Psoas muscle (tissue), 8 donors: Measurements from ENCODE around the gene SGCD. TPM values are rescaled to one million over a fixed set of nuclear protein-coding genes. Genes with fewer than 3 reads are reported as not detected.

Experiments
- ATAC-seq, 4 donors: fragments of 200-7000 bp; cut with Tn5 transposase; one replicate each; pipeline ENCODE4 v1.9.1; 2020; ENCODE audit warnings: moderate library complexity in 3 of 4, mild to moderate bottlenecking in 2 of 4
- DNase-seq, 2 donors: peaks; one replicate each; pipeline ENCODE4 v3.0.0-alpha.2; 2020
- H3K27ac ChIP-seq: fragments of 200-600 bp; one replicate; pipeline ENCODE4 v1.8.0; 2022
- H3K27me3 ChIP-seq, 3 donors: fragments of 200-600 bp in 1 of 3; one replicate each; pipeline versions ENCODE4 v1.6.1 to v1.8.0; 2013 to 2022; ENCODE audit warnings: low read length in 2 of 3, mild to moderate bottlenecking in 2 of 3, moderate library complexity in 1 of 3; ENCODE audit not compliant: insufficient read depth in 3 of 3
- H3K36me3 ChIP-seq, 2 donors: fragments of 200-600 bp in 1 of 2; one replicate each; pipeline versions ENCODE4 v1.6.1 to v1.8.0; 2013 to 2022; ENCODE audit warnings: low read depth in 1 of 2, mild to moderate bottlenecking in 1 of 2, moderate library complexity in 1 of 2; ENCODE audit not compliant: insufficient read depth in 1 of 2
- H3K4me1 ChIP-seq: fragments of 200-600 bp; one replicate; pipeline ENCODE4 v1.8.0; 2022
- H3K4me3 ChIP-seq: fragments of 200-600 bp; one replicate; pipeline ENCODE4 v1.8.0; 2022; ENCODE audit warnings: mild to moderate bottlenecking
- H3K9me3 ChIP-seq: fragments of 200-600 bp; one replicate; pipeline ENCODE4 v1.8.0; 2022
- WGBS, 3 donors: extraction: QIAGEN DNeasy Blood & Tissue Kit; methylation state at CpG; one replicate each; pipeline versions ENCODE4 v1.1.6 to v1.1.7; 2013; 5-methylcytosine and 5-hydroxymethylcytosine counted together
- intact Hi-C, 2 donors: fragments of 100-400 bp; cut with DNase I; formaldehyde crosslinking; loops; one replicate each; pipeline versions ENCODE4 v1.11.0 to v1.14.2; 2022
- polyA plus RNA-seq, 3 donors: library from polyadenylated mRNA; stranded (reverse); fragments of 200-250 nt; gene quantifications; one replicate each; pipeline ENCODE4 v1.2.3, GENCODE V29; 2013
- total RNA-seq, 4 donors: library from RNA; stranded (reverse); fragmentation: NEBNext Ultra II Directional in 2 of 4; extraction: Animal tissue kit (Norgen Biotek cat#: 25700) in 2 of 4; gene quantifications; one replicate each; pipeline versions ENCODE4 v1.2.1 to v1.2.4, GENCODE V29; 2021 to 2023
- TF ChIP-seq, protein P1 (sequence below): fragments of 200-600 bp; IDR thresholded peaks from one replicate; pipeline ENCODE4 v1.8.0; 2022; ENCODE audit warnings: antibody characterized with exemption
- donor health status: healthy with polysubstance abuse.
- donor health status: DM: no; HTN: no; CAD: no; lungs with moderate emphysema.
- donor health status: Bipolar disorder and iron deficiency.
- donor health status: healthy.
- donor health status: DM: yes; HTN: yes; CAD: no.
- donor health status: DM: no; HTN: no; CAD: no.
- donor health status: DM: no; HTN: no; CAD: no.
- donor health status: DM: yes; HTN: yes; CAD: no.

Gene SGCD
- total and polyA plus RNA-seq, 7 donors = 13.2 to 51.5 (median 33.2) TPM

GRCh38 chr5:156474251-156474650 is 147.3 kb downstream of the SGCD start:
- no peaks in the 10 kb centered on the region for H3K36me3 ChIP-seq
- H3K27ac ChIP-seq = peak overlapping the region; percentile 37
- no peaks in the 10 kb centered on the region for H3K9me3 ChIP-seq
- intact Hi-C loops = loop anchor here in 1 of 2 donors (10.0 kb wide), 1 partner anchor 119 kb away; no protein-coding TSS in a partner anchor
- no peak overlapping the region for H3K4me3 ChIP-seq
- peaks cover 40% of the 10 kb centered on the region for H3K4me1 ChIP-seq
- ATAC-seq (peak; percentile 28 to 64 (median 60)), DNase-seq (peak; percentile 28 to 50)
- WGBS, 3 donors = 28 to 38% (median 30%) methylated on average over 5 of the region's 5 CpGs
- TF ChIP-seq, protein P1, sequence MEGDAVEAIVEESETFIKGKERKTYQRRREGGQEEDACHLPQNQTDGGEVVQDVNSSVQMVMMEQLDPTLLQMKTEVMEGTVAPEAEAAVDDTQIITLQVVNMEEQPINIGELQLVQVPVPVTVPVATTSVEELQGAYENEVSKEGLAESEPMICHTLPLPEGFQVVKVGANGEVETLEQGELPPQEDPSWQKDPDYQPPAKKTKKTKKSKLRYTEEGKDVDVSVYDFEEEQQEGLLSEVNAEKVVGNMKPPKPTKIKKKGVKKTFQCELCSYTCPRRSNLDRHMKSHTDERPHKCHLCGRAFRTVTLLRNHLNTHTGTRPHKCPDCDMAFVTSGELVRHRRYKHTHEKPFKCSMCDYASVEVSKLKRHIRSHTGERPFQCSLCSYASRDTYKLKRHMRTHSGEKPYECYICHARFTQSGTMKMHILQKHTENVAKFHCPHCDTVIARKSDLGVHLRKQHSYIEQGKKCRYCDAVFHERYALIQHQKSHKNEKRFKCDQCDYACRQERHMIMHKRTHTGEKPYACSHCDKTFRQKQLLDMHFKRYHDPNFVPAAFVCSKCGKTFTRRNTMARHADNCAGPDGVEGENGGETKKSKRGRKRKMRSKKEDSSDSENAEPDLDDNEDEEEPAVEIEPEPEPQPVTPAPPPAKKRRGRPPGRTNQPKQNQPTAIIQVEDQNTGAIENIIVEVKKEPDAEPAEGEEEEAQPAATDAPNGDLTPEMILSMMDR = no peak
- H3K27me3 ChIP-seq = no peaks in the 10 kb centered on the region

GRCh38 chr5:156475182-156476157 is 148.5 kb downstream of the SGCD start:
- no peaks in the 10 kb centered on the region for H3K9me3 ChIP-seq
- no peaks in the 10 kb centered on the region for H3K36me3 ChIP-seq
- peak; percentile 34 to 60 for DNase-seq
- peak overlapping the region; percentile 37 for H3K27ac ChIP-seq
- WGBS, 3 donors = 22 to 31% (median 28%) methylated on average over 4 of the region's 4 CpGs
- ATAC-seq = peak; percentile 84 to 88 (median 86)
- intact Hi-C loops = loop anchor here in 1 of 2 donors (10.0 kb wide), 1 partner anchor 121 kb away; no protein-coding TSS in a partner anchor
- H3K4me3 ChIP-seq = no peak overlapping the region
- H3K4me1 ChIP-seq = peaks cover 49% of the 10 kb centered on the region
- H3K27me3 ChIP-seq = no peaks in the 10 kb centered on the region
- TF ChIP-seq, protein P1 = no peak

DNA sequence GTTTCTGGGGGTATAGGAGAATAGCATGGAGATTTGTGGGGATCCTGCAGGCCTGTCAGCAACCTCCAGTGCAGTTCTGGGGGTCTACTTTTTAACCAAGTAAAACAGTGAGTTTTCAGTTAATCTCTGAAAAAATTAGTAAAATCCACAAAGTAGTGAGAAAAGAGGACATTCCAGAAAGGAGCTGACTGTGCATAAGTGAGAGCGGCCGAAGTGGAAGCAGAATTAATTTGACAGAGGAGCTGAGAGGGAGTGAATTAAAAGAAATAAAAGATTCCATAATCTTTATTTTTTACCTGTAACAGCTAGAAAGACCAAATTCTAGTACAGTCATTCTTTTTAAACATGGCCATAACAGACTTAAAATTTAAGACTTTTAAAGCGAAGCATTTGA is 149.2 kb downstream of the SGCD start:
- Histone ChIP-seq H3K4me3 (no peak overlapping the region), H3K4me1 (peaks cover 56% of the 10 kb centered on the region), H3K9me3 (no peaks in the 10 kb centered on the region), H3K36me3 (no peaks in the 10 kb centered on the region), H3K27ac (peak overlapping the region; percentile 47), H3K27me3 (no peaks in the 10 kb centered on the region)
- DNase-seq (no peak), ATAC-seq (no peak)
- TF ChIP-seq, protein P1 = no peak
- 68 to 77% (median 77%) methylated on average over 3 of the region's 3 CpGs for WGBS, 3 donors
- intact Hi-C loops = loop anchor here in 1 of 2 donors (10.0 kb wide), 1 partner anchor 121 kb away; no protein-coding TSS in a partner anchor

- intact Hi-C loops = loop anchor here in 1 of 2 donors (10.0 kb wide), 1 partner anchor 122 kb away; no protein-coding TSS in a partner anchor
- WGBS, 3 donors = 59 to 81% (median 72%) methylated on average over 2 of the region's 2 CpGs
- TF ChIP-seq, protein P1 = no peak
- Histone ChIP-seq H3K9me3 (no peaks in the 10 kb centered on the region), H3K4me3 (no peak overlapping the region), H3K27ac (peak overlapping the region; percentile 47), H3K4me1 (peaks cover 61% of the 10 kb centered on the region), H3K36me3 (no peaks in the 10 kb centered on the region), H3K27me3 (no peaks in the 10 kb centered on the region)
- ATAC-seq (no peak), DNase-seq (no peak)
Measured at GRCh38 chr5:156476678-156477077, 149.7 kb downstream of the SGCD start.
